ENCODE results near the gene DENND1B. TPM values are rescaled to one million over a fixed set of nuclear protein-coding genes. Genes with fewer than 3 reads are reported as not detected.
A peak's percentile ranks its signal among the peaks of the same experiment; 100 is the strongest.
"Not testable (repeated sequence)": the region's sequence is repeated elsewhere in the genome, so short reads cannot be mapped to it uniquely, and the experiment has no call there.

The DENND1B gene
- total RNA-seq, 1 experiment from 2014 or later = 14.1 TPM

DNA sequence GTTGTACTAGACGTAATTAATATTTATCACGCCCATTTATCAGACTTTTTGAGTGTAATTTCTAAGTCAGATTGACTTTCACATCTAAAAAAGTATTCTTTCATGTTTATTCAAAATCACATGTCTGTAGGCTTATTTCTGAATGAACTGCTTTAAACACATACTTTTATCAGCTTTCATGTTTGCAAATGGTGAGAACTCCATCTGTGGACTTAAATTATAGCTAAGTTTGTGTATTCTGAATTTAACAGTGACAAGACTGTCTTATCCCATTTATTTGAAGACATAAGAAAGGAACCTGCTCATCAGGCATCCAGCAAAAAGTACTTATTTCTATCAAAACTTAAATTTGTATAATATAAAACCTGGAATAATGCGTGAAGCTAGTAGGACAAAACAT, 69.3 kb downstream of the DENND1B start:
- no peaks in the 10 kb centered on the region for H3K36me3 ChIP-seq (ENCODE audit: low read depth)
- no TSS peak for BruUV-seq (replicated peaks)
- H3K4me1 ChIP-seq (replicated peaks; ENCODE audit: insufficient read depth) = no peaks in the 10 kb centered on the region
- H3K4me3 ChIP-seq = no peak overlapping the region
- H3K9me3 ChIP-seq (ENCODE audit: insufficient read depth, low read depth) = no peaks in the 10 kb centered on the region
- no peak overlapping the region for H3K27ac ChIP-seq
- DNase-seq = no peak
- no peak overlapping the region for H3K4me2 ChIP-seq
- TF ChIP-seq EZH2 (IDR thresholded peaks at IDR 0.05; ENCODE audit: low read depth) = no peak
- TF ChIP-seq, protein P1, sequence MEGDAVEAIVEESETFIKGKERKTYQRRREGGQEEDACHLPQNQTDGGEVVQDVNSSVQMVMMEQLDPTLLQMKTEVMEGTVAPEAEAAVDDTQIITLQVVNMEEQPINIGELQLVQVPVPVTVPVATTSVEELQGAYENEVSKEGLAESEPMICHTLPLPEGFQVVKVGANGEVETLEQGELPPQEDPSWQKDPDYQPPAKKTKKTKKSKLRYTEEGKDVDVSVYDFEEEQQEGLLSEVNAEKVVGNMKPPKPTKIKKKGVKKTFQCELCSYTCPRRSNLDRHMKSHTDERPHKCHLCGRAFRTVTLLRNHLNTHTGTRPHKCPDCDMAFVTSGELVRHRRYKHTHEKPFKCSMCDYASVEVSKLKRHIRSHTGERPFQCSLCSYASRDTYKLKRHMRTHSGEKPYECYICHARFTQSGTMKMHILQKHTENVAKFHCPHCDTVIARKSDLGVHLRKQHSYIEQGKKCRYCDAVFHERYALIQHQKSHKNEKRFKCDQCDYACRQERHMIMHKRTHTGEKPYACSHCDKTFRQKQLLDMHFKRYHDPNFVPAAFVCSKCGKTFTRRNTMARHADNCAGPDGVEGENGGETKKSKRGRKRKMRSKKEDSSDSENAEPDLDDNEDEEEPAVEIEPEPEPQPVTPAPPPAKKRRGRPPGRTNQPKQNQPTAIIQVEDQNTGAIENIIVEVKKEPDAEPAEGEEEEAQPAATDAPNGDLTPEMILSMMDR (conservative IDR thresholded peaks at IDR 0.05) = no peak
- no peaks in the 10 kb centered on the region for H3K9me2 ChIP-seq (ENCODE audit: insufficient read depth)
- ChIA-PET CTCF (no interaction called here), POLR2A (ENCODE audit: unreplicated experiment) (no interaction called here)
- H3F3A ChIP-seq (ENCODE audit: insufficient read depth, low read depth) = no peaks in the 10 kb centered on the region
- H3K27me3 ChIP-seq (ENCODE audit: insufficient read depth, low read depth) = no peaks in the 10 kb centered on the region
- no peaks in the 10 kb centered on the region for H3K79me2 ChIP-seq (ENCODE audit: low read depth)
- no peak overlapping the region for H2AFZ ChIP-seq
- intact Hi-C loops (cut with micrococcal nuclease; ENCODE audit: unreplicated experiment) = no loop called here
- H4K20me1 ChIP-seq (ENCODE audit: insufficient read depth) = no peaks in the 10 kb centered on the region

DNA sequence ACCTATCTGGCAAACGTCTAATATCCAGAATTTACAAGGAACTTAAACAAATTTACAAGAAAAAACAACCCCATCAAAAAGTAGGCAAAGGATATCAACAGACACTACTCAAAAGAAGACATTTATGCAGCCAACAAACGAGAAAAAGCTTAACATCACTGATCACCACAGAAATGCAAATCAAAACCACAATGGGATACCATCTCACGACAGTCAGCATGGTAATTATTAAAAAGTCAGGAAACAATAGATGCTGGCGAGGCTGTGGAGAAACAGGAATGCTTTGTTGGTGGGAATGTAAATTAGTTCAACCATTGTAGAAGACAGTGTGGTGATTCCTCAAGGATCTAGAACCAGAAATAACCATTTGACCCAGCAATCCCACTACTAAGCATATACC, 74.6 kb downstream of the DENND1B start:
- H3K9me3 ChIP-seq (ENCODE audit: insufficient read depth, low read depth); H2AFZ ChIP-seq; H3K4me2 ChIP-seq; POLR2A ChIA-PET (ENCODE audit: unreplicated experiment); H4K20me1 ChIP-seq (ENCODE audit: insufficient read depth); H3K79me2 ChIP-seq (ENCODE audit: low read depth); H3K4me3 ChIP-seq; DNase-seq; H3K9me2 ChIP-seq (ENCODE audit: insufficient read depth); H3F3A ChIP-seq (ENCODE audit: insufficient read depth, low read depth); H3K27me3 ChIP-seq (ENCODE audit: insufficient read depth, low read depth); BruUV-seq (replicated peaks); H3K27ac ChIP-seq; intact Hi-C loops (cut with micrococcal nuclease; ENCODE audit: unreplicated experiment); CTCF ChIA-PET; H3K36me3 ChIP-seq (ENCODE audit: low read depth): not testable (repeated sequence)
- H3K4me1 ChIP-seq (replicated peaks; ENCODE audit: insufficient read depth) = peaks cover 11% of the 10 kb centered on the region

DNA sequence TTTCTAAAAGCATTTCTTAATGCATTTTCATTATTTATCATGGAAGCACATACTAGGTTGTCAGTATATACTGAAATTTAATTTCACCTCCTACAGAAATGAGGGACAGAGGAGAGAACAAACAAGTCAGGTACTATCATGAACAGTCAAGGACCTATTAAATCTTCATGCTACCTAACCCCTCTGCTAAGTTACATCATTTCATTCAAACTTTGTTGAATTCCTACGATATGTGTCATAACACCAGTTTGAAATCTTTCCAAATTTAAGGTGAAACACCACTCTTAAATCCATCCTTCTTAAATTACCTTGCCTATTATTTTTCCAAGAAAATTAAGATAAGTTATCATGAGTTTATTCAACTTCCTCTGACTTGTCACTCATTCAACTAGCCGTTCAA, 78.9 kb downstream of the DENND1B start:
- Histone ChIP-seq H4K20me1 (ENCODE audit: insufficient read depth) (no peaks in the 10 kb centered on the region), H3K4me1 (replicated peaks; ENCODE audit: insufficient read depth) (peaks cover 11% of the 10 kb centered on the region), H3F3A (ENCODE audit: insufficient read depth, low read depth) (no peaks in the 10 kb centered on the region; the same call in 1 of the 2 replicates), H3K9me3 (ENCODE audit: insufficient read depth, low read depth) (peaks cover 4% of the 10 kb centered on the region; the same call in 1 of the 2 replicates), H3K4me3 (no peak overlapping the region), H2AFZ (no peak overlapping the region), H3K79me2 (ENCODE audit: low read depth) (no peaks in the 10 kb centered on the region), H3K36me3 (ENCODE audit: low read depth) (no peaks in the 10 kb centered on the region), H3K27me3 (ENCODE audit: insufficient read depth, low read depth) (no peaks in the 10 kb centered on the region), H3K9me2 (ENCODE audit: insufficient read depth) (no peaks in the 10 kb centered on the region), H3K4me2 (peak overlapping the region; percentile 32), H3K27ac (peak overlapping the region; percentile 38)
- TF ChIP-seq EZH2 (IDR thresholded peaks at IDR 0.05; ENCODE audit: low read depth) = no peak
- TF ChIP-seq, protein P1 (conservative IDR thresholded peaks at IDR 0.05) = no peak
- ChIA-PET POLR2A (ENCODE audit: unreplicated experiment) (no interaction called here), CTCF (no interaction called here)
- peak in 1 of 2 experiments; percentile 37 for DNase-seq
- BruUV-seq (replicated peaks) = no TSS peak
- intact Hi-C loops (cut with micrococcal nuclease; ENCODE audit: unreplicated experiment) = loop anchor here (10.0 kb wide), 2 partner anchors 458 to 768 kb away; partner anchors contain the start of gene NEK7

DNA sequence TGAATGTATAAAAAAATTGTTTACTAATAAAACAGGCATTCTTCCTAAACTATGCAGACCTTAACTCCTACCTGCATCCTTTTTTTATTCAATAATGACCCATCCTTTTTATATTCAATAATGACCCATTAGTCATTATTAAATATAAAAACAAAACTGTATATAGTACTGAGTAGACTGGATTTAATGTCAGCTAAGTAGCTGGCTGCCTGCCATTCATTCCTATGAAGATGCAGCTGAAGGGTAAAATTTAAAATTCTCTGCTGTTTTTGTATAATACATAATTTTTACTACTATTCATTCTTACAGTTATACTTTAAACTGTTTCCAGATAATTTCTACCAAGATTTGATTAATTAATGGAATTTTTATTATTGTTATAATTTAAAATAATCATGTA, 79.3 kb downstream of the DENND1B start:
- Histone ChIP-seq H3K36me3 (ENCODE audit: low read depth) (no peaks in the 10 kb centered on the region), H2AFZ (no peak overlapping the region), H3K4me2 (no peak overlapping the region), H3F3A (ENCODE audit: insufficient read depth, low read depth) (no peaks in the 10 kb centered on the region; the same call in 1 of the 2 replicates), H3K4me3 (no peak overlapping the region), H4K20me1 (ENCODE audit: insufficient read depth) (no peaks in the 10 kb centered on the region), H3K9me3 (ENCODE audit: insufficient read depth, low read depth) (peaks cover 4% of the 10 kb centered on the region; the same call in 1 of the 2 replicates), H3K4me1 (replicated peaks; ENCODE audit: insufficient read depth) (peaks cover 11% of the 10 kb centered on the region), H3K9me2 (ENCODE audit: insufficient read depth) (no peaks in the 10 kb centered on the region), H3K79me2 (ENCODE audit: low read depth) (no peaks in the 10 kb centered on the region), H3K27ac (peak overlapping the region; percentile 38), H3K27me3 (ENCODE audit: insufficient read depth, low read depth) (no peaks in the 10 kb centered on the region)
- TF ChIP-seq, protein P1 (conservative IDR thresholded peaks at IDR 0.05) = no peak
- no peak for TF ChIP-seq EZH2 (IDR thresholded peaks at IDR 0.05; ENCODE audit: low read depth)
- ChIA-PET CTCF (no interaction called here), POLR2A (ENCODE audit: unreplicated experiment) (no interaction called here)
- intact Hi-C loops (cut with micrococcal nuclease; ENCODE audit: unreplicated experiment) = loop anchor here (10.0 kb wide), 2 partner anchors 459 to 769 kb away; partner anchors contain the start of gene NEK7
- no TSS peak for BruUV-seq (replicated peaks)
- no peak for DNase-seq
